ENCODE data around the gene FIG4. TPM values are rescaled to one million over a fixed set of nuclear protein-coding genes. Genes with fewer than 3 reads are reported as not detected.
"Not testable (repeated sequence)": the region's sequence is repeated elsewhere in the genome, so short reads cannot be mapped to it uniquely, and the experiment has no call there.

The FIG4 gene
- total RNA-seq, 1 donor: 27.1 TPM

GRCh38 chr6:109867970-109868358 is 176.9 kb downstream of the FIG4 start:
- H3K4me1 ChIP-seq (ENCODE audit: insufficient read depth, low read length): no peaks in the 10 kb centered on the region
- H2AFZ ChIP-seq (ENCODE audit: low read length): no peak overlapping the region
- H3K4me2 ChIP-seq (ENCODE audit: insufficient read depth, low read length): no peak overlapping the region
- no peak overlapping the region for H3K4me3 ChIP-seq (ENCODE audit: insufficient read depth, low read length)
- H3K27me3 ChIP-seq (ENCODE audit: insufficient read depth, low read length): no peaks in the 10 kb centered on the region
- no peaks in the 10 kb centered on the region for H4K20me1 ChIP-seq (ENCODE audit: insufficient read depth, low read length)
- DNase-seq (ENCODE audit: insufficient read length, low spot score, missing footprints): peak; percentile 47
- no peaks in the 10 kb centered on the region for H3K9me3 ChIP-seq (ENCODE audit: low read depth, low read length)
- H3K36me3 ChIP-seq (ENCODE audit: insufficient read depth, low read length): no peaks in the 10 kb centered on the region
- H3K79me2 ChIP-seq (ENCODE audit: insufficient read depth, low read length): no peaks in the 10 kb centered on the region
- TF ChIP-seq CTCF (IDR thresholded peaks at IDR 0.05; ENCODE audit: extremely low read depth, low read depth, low read length): no peak
- no peak overlapping the region for H3K27ac ChIP-seq (ENCODE audit: low read depth, low read length)

- H2AFZ ChIP-seq (ENCODE audit: low read length); H3K79me2 ChIP-seq (ENCODE audit: insufficient read depth, low read length); H3K9me3 ChIP-seq (ENCODE audit: low read depth, low read length); H4K20me1 ChIP-seq (ENCODE audit: insufficient read depth, low read length); H3K4me1 ChIP-seq (ENCODE audit: insufficient read depth, low read length); H3K4me3 ChIP-seq (ENCODE audit: insufficient read depth, low read length); DNase-seq (ENCODE audit: insufficient read length, low spot score, missing footprints); H3K4me2 ChIP-seq (ENCODE audit: insufficient read depth, low read length); H3K36me3 ChIP-seq (ENCODE audit: insufficient read depth, low read length); H3K27ac ChIP-seq (ENCODE audit: low read depth, low read length); H3K27me3 ChIP-seq (ENCODE audit: insufficient read depth, low read length): not testable (repeated sequence)
Measured at GRCh38 chr6:109869398-109870088, 178.4 kb downstream of the FIG4 start.

- no peak for TF ChIP-seq CTCF (IDR thresholded peaks at IDR 0.05; ENCODE audit: extremely low read depth, low read depth, low read length)
Measured at GRCh38 chr6:109870089-109870410, 179.0 kb downstream of the FIG4 start.

GRCh38 chr6:109872549-109872948 is 181.5 kb downstream of the FIG4 start:
- Histone ChIP-seq H3K9me3 (ENCODE audit: low read depth, low read length) (no peaks in the 10 kb centered on the region), H3K27ac (ENCODE audit: low read depth, low read length) (no peak overlapping the region), H3K4me3 (ENCODE audit: insufficient read depth, low read length) (no peak overlapping the region), H3K4me2 (ENCODE audit: insufficient read depth, low read length) (no peak overlapping the region), H2AFZ (ENCODE audit: low read length) (no peak overlapping the region), H3K4me1 (ENCODE audit: insufficient read depth, low read length) (no peaks in the 10 kb centered on the region), H3K79me2 (ENCODE audit: insufficient read depth, low read length) (no peaks in the 10 kb centered on the region), H4K20me1 (ENCODE audit: insufficient read depth, low read length) (no peaks in the 10 kb centered on the region), H3K36me3 (ENCODE audit: insufficient read depth, low read length) (no peaks in the 10 kb centered on the region), H3K27me3 (ENCODE audit: insufficient read depth, low read length) (no peaks in the 10 kb centered on the region)
- no peak for DNase-seq (ENCODE audit: insufficient read length, low spot score, missing footprints)
- TF ChIP-seq CTCF (IDR thresholded peaks at IDR 0.05; ENCODE audit: extremely low read depth, low read depth, low read length): no peak

More at GRCh38 chr6:109870089-109870410, 179.0 kb downstream of the FIG4 start:
- no peaks in the 10 kb centered on the region for H4K20me1 ChIP-seq (ENCODE audit: insufficient read depth, low read length)
- no peaks in the 10 kb centered on the region for H3K36me3 ChIP-seq (ENCODE audit: insufficient read depth, low read length)
- H3K27ac ChIP-seq (ENCODE audit: low read depth, low read length): no peak overlapping the region
- no peaks in the 10 kb centered on the region for H3K9me3 ChIP-seq (ENCODE audit: low read depth, low read length)
- no peak for DNase-seq (ENCODE audit: insufficient read length, low spot score, missing footprints)
- no peaks in the 10 kb centered on the region for H3K27me3 ChIP-seq (ENCODE audit: insufficient read depth, low read length)
- no peaks in the 10 kb centered on the region for H3K79me2 ChIP-seq (ENCODE audit: insufficient read depth, low read length)
- no peak overlapping the region for H2AFZ ChIP-seq (ENCODE audit: low read length)
- H3K4me1 ChIP-seq (ENCODE audit: insufficient read depth, low read length): no peaks in the 10 kb centered on the region
- H3K4me3 ChIP-seq (ENCODE audit: insufficient read depth, low read length): no peak overlapping the region
- H3K4me2 ChIP-seq (ENCODE audit: insufficient read depth, low read length): no peak overlapping the region
